GM12891 (cell line): ENCODE results near the gene EXOSC6.
"Not testable (repeated sequence)": the region's sequence is repeated elsewhere in the genome, so short reads cannot be mapped to it uniquely, and the experiment has no call there.

Experiments used
- DNase-seq: peaks from one replicate; pipeline ENCODE4 v3.0.0; 2011; ENCODE audit warnings: low spot score; ENCODE audit not compliant: insufficient read length
- FAIRE-seq: peaks from 2 replicates; lab custom pipeline; 2011; peaks lifted over from hg19 to GRCh38; lab: Jason Lieb, UNC
- PAX5 ChIP-seq: IDR thresholded peaks from 2 replicates; pipeline ENCODE4 v1.6.1; 2011; ENCODE audit warnings: low read length, moderate library complexity, mild to moderate bottlenecking; ENCODE audit not compliant: insufficient read depth, severe bottlenecking
- POLR2A ChIP-seq: IDR thresholded peaks from 2 replicates; pipeline ENCODE4 v1.6.1; 2011; ENCODE audit warnings: low read depth, low read length, control low read depth
- POLR2AphosphoS5 ChIP-seq: IDR thresholded peaks from 2 replicates; pipeline ENCODE4 v1.6.1; 2011; ENCODE audit warnings: low read depth, low read length, control low read depth
- POU2F2 ChIP-seq: IDR thresholded peaks from 2 replicates; pipeline ENCODE4 v1.6.1; 2011; ENCODE audit warnings: low read depth, mild to moderate bottlenecking, control low read depth, low read length, moderate library complexity
- SPI1 ChIP-seq: IDR thresholded peaks from 2 replicates; pipeline ENCODE4 v1.6.1; 2011; ENCODE audit warnings: low read depth, low read length, control low read depth
- TAF1 ChIP-seq: IDR thresholded peaks from 2 replicates; pipeline ENCODE4 v1.6.1; 2011; ENCODE audit warnings: low read depth, low read length, control low read depth

Gene EXOSC6

DNA sequence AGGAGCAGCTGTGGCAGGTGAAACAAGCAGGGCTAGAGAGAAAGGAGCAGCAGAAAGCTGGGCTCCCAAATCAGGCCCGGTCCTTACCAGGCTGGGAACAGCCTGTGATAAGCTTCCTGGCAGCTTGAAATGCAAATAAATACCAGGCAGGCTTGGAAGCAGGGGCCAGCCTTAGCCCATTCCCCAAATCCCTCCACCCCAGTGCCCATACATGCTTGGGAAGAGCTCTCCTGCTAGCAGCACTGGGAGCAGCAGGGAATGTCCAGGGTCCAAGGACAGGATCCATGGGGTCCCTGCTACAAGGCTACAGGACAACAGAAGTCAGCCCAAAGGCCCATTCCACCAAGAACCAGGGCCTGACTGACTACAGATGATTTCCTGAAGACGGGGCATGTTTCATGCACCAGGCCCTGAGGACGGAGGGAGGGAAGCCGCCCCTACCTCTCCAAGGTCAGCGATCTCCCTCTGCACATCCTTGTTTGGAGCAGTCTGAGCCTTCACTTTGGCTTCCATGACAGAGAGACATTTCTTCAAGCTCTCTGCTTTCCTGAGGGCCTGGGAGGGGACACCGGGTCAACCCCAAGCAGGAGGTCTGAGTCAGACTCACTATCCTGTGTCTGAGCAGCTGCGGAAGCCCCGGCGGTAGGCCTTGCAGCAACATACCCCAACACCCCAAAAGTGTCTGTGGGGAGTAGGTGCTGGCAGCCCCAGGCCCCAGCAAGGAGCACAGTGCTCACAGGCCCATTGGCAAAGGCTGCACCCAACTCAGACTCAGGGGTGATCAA, 2.6 kb upstream of the EXOSC6 start:
- DNase-seq (no peak), FAIRE-seq (no peak)
- TF ChIP-seq POLR2AphosphoS5 = no peak
- TF ChIP-seq POLR2A = no peak
- TF ChIP-seq PAX5 = no peak
- TF ChIP-seq SPI1 = no peak

GRCh38 chr16:70253291-70254106, 1.8 kb upstream of the EXOSC6 start:
- TF ChIP-seq POLR2A = no peak
- DNase-seq (no peak), FAIRE-seq (no peak)

DNA sequence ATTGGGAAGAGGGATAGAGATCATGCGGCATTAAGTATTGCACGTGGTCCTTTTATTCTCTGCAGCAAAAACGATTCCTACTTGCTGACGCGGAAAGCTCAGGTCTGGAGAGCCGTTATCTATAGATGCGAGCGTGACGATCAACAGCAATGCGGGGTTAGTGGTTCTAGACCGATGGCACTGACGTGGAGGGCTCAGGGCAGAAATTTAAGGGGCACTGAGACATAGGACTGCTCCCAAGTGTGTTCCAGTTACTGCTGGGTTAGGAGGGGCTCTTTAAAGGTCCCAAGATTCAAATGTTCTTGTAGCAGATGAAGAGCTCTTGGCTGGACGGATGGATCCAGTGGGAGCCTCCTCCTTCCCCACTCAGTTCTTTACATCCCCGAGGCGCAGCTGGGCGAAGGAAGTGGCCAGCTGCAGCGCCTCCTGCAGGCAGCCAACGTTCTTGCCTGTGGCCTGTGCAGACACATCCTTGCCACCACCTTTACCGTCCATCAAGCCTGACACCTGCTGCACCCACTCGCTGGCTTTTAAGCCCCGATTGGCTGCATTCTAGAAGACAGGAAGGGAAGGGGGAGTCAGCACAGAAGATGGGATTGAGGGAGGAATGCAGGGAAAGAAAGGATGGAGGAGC, 732 bp upstream of the EXOSC6 start:
- FAIRE-seq = no peak
- no peak for DNase-seq
- TF ChIP-seq POLR2AphosphoS5 (no peak), PAX5 (no peak), POLR2A (no peak), POU2F2 (no peak), TAF1 (no peak), SPI1 (no peak)

- FAIRE-seq (no peak), DNase-seq (peak; percentile 55)
- TF ChIP-seq POLR2AphosphoS5 (no peak), TAF1 (no peak), POLR2A (no peak), POU2F2 (no peak), SPI1 (no peak), PAX5 (no peak)
Measured at GRCh38 chr16:70250748-70251628, 752 bp downstream of the EXOSC6 start.

DNA sequence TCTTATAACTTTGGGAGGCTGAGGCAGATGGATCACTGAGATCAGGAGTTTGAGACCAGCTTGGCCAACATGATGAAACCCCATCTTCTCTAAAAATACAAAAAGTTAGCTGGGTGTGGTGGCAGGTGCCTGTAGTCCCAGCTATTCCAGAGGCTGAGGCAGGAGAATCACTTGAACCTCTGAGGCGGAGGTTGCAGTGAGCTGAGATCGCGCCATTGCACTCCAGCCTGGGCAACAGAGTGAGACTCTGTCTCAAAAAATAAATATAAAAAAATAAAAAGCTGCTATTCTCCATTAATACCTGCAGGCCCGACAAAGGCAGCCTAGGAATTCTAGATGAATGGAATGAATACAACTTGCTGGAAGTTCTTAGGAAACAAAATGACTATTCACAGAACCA, 2.0 kb downstream of the EXOSC6 start:
- DNase-seq, FAIRE-seq: not testable (repeated sequence)

DNA sequence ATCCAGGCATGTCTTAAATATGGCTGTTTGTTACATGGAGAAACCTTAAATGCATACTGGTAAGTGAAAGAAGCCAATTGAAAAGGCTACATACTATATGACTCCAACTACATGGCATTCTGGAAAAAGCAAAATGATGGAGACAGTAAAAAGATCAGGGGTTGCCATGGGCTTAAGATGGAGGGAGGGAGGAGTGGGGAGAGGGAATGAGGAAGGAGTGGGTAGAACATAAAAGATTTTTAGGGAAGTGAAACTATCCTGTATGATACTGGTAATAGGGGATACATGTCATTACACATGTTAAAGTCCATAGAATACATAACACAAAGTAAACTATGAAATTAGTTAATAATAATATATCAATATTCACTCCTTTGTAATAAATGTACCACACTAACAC, 13.0 kb downstream of the EXOSC6 start:
- peak; percentile 76 for TF ChIP-seq SPI1
- FAIRE-seq, DNase-seq: not testable (repeated sequence)

- DNase-seq, FAIRE-seq: not testable (repeated sequence)
Measured at GRCh38 chr16:70231831-70232230, 19.9 kb downstream of the EXOSC6 start.

DNA sequence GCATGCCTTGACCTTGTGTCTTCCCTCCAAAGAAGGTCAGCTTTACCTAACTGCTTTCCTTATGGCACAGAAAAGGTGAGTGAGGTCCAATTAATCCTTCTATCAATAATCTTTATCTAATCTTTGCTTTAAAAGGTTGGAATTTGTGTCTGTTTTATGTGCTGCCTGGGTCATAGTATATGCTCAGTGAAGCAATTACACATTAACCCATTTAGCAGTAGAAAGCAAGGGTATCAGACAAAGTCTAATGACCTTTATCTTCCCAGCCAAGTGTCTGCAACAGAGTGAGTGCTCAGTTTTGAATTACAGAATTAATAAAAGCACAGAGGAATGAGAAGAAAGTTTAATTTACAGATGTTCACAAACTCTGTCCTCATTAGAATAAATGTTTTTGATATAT, 25.7 kb downstream of the EXOSC6 start:
- DNase-seq, FAIRE-seq: not testable (repeated sequence)

- not testable (repeated sequence) for FAIRE-seq, DNase-seq
Measured at GRCh38 chr16:70225430-70225829, 26.3 kb downstream of the EXOSC6 start.

DNA sequence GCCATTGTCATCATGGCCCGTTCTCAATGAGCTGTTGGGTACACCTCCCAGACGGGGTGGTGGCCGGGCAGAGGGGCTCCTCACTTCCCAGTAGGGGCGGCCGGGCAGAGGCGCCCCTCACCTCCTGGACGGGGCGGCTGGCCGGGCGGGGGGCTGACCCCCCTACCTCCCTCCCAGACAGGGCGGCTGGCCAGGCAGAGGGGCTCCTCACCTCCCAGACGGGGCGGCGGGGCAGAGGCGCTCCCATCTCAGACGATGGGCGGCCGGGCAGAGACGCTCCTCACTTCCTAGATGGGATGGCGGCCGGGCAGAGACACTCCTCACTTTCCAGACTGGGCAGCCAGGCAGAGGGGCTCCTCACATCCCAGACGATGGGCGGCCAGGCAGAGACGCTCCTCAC, 27.1 kb downstream of the EXOSC6 start:
- DNase-seq, FAIRE-seq: not testable (repeated sequence)

GRCh38 chr16:70223971-70224513, 27.7 kb downstream of the EXOSC6 start:
- DNase-seq, FAIRE-seq: not testable (repeated sequence)

DNA sequence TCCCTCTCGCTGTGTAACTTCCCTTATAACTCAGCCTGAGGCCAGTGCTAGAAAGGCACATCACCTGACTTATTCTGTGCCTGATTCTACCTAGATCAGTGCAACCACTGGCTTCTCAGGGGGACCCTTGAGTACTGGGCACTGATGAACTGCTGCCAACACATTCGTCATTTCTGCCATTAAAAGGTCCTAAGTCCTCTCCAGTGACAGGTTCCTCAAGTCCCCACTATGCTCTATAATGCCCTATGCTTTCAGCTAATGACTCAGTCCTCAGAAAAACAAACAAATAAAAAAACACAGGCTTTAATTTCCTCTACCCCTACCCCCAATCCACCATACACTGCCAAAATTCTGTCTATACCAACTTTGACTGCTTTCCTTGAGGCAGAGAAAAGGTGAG, 28.5 kb downstream of the EXOSC6 start:
- not testable (repeated sequence) for FAIRE-seq, DNase-seq

DNA sequence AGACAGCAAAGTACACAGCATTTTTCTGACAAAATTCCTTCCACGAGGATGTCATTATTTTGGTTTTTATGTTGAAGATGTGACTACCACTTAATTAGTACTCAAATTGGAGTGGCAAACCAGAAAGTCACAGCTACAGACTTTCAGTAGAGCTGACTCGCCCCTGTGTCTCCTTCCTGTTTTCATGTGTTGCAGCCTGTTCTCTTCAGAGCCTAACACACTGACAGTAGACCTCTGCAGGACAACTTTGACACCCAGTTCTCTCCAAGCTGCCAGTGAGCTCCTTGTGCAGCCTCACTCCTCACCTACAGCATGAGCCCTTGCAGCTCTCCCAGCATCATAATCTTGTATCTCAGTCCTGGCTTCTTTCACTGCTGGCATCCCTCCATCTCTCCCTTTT, 29.2 kb downstream of the EXOSC6 start:
- FAIRE-seq, DNase-seq: not testable (repeated sequence)

DNA sequence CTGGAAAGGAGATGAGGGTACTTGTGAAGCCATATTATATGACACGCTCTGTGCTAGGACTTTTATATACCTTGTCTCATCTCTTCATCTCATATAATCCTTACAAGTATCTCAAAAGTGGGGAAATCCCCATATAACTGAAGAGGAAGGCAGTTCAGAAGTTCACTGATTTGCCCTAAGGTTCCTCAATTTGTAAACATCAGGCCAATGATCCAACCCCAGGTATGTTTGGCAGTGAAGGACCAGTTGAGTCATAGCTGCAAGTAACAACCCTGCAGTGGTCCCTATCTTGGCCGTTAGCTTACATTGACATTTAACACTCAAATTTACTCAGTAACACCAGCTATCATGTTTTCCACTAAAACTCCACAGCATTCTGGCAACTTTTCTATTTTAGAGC, 33.2 kb downstream of the EXOSC6 start:
- FAIRE-seq, DNase-seq: not testable (repeated sequence)

- DNase-seq, FAIRE-seq: not testable (repeated sequence)
Measured at GRCh38 chr16:70206382-70206781, 45.4 kb downstream of the EXOSC6 start.

DNA sequence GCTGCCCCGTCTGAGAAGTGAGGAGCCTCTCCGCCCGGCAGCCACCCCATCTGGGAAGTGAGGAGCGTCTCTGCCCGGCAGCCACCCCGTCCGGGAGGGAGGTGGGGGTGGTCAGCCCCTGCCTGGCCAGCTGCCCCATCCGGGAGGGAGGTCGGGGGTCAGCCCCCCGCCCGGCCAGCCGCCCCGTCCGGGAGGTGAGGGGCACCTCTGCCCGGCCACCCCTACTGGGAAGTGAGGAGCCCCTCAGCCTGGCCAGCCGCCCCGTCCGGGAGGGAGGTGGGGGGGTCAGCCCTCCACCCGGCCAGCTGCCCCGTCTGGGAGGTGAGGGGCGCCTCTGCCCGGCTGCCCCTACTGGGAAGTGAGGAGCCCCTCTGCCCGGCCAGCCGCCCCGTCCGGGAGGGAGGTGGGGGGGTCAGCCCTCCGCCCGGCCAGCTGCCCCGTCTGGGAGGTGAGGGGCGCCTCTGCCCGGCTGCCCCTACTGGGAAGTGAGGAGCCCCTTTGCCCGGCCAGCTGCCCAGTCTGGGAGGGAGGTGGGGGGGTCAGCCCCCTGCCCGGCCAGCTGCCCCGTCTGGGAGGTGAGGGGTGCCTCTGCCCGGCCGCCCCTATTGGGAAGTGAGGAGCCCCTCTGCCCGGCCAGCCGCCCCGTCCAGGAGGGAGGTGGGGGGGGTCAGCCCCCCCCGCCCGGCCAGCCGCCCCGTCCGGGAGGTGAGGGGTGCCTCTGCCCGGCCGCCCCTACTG, 46.9 kb downstream of the EXOSC6 start:
- not testable (repeated sequence) for FAIRE-seq, DNase-seq
